HCEC 1CT (cell line): ENCODE results near the gene L3MBTL4.
"Not testable (repeated sequence)": the region's sequence is repeated elsewhere in the genome, so short reads cannot be mapped to it uniquely, and the experiment has no call there.

Experiments used
- DNase-seq: peaks from one replicate; pipeline ENCODE4 v3.0.0-alpha.2; 2017

L3MBTL4 gene

GRCh38 chr18:6406075-6406909, 8.4 kb downstream of the L3MBTL4 start:
- DNase-seq, result no peak

GRCh38 chr18:6405237-6406074, 9.3 kb downstream of the L3MBTL4 start:
- no peak for DNase-seq

GRCh38 chr18:6404834-6405233, 9.9 kb downstream of the L3MBTL4 start:
- no peak for DNase-seq

- no peak for DNase-seq
These were observed 13.0 kb downstream of the L3MBTL4 start for GRCh38 chr18:6401687-6402086.

GRCh38 chr18:6399776-6400175, 14.9 kb downstream of the L3MBTL4 start:
- DNase-seq, result no peak

GRCh38 chr18:6397931-6398566, 16.7 kb downstream of the L3MBTL4 start:
- DNase-seq, result no peak

- DNase-seq, result no peak
These were observed 17.9 kb downstream of the L3MBTL4 start for GRCh38 chr18:6396847-6397246.

- DNase-seq, result no peak
These were observed 18.4 kb downstream of the L3MBTL4 start for GRCh38 chr18:6396276-6396675.

GRCh38 chr18:6389005-6389404, 25.7 kb downstream of the L3MBTL4 start:
- DNase-seq, result no peak

GRCh38 chr18:6382963-6383362, 31.7 kb downstream of the L3MBTL4 start:
- DNase-seq, result no peak

- DNase-seq, result not testable (repeated sequence)
These were observed 37.2 kb downstream of the L3MBTL4 start for GRCh38 chr18:6377473-6377872.

- DNase-seq, result no peak
These were observed 38.1 kb downstream of the L3MBTL4 start for GRCh38 chr18:6376433-6377229.

GRCh38 chr18:6374935-6375529, 39.7 kb downstream of the L3MBTL4 start:
- no peak for DNase-seq

- DNase-seq, result no peak
These were observed 40.4 kb downstream of the L3MBTL4 start for GRCh38 chr18:6374340-6374739.

GRCh38 chr18:6373187-6373586, 41.5 kb downstream of the L3MBTL4 start:
- DNase-seq, result no peak

GRCh38 chr18:6370886-6371635, 43.6 kb downstream of the L3MBTL4 start:
- DNase-seq, result no peak

GRCh38 chr18:6370410-6370809, 44.3 kb downstream of the L3MBTL4 start:
- no peak for DNase-seq

GRCh38 chr18:6368017-6368416, 46.7 kb downstream of the L3MBTL4 start:
- no peak for DNase-seq

GRCh38 chr18:6367208-6367607, 47.5 kb downstream of the L3MBTL4 start:
- no peak for DNase-seq

GRCh38 chr18:6366776-6367175, 47.9 kb downstream of the L3MBTL4 start:
- DNase-seq, result no peak

- no peak for DNase-seq
These were observed 49.3 kb downstream of the L3MBTL4 start for GRCh38 chr18:6365385-6365784.

- no peak for DNase-seq
These were observed 51.5 kb downstream of the L3MBTL4 start for GRCh38 chr18:6363216-6363615.
